VCaP (cell line): ENCODE data around the gene SH3GL1.
A peak's percentile ranks its signal among the peaks of the same experiment; 100 is the strongest.

Source experiments
- H3K27ac ChIP-seq: fragments of 450-650 bp; 2 replicates; pipeline ENCODE4 v1.5.1; 2017
- CTCF ChIP-seq: fragments of 450-650 bp; conservative IDR thresholded peaks from 2 replicates; pipeline ENCODE4 v1.5.1; 2017; ENCODE audit warnings: mild to moderate bottlenecking, moderate library complexity

Gene SH3GL1

GRCh38 chr19:4386041-4386782 is 14.1 kb downstream of the SH3GL1 start:
- H3K27ac ChIP-seq = peak overlapping the region; percentile 79; the same call in 1 of the 2 replicates
- no peak for TF ChIP-seq CTCF

GRCh38 chr19:4385291-4386040 is 14.9 kb downstream of the SH3GL1 start:
- no peak for TF ChIP-seq CTCF
- no peak overlapping the region for H3K27ac ChIP-seq

- no peak overlapping the region for H3K27ac ChIP-seq
- TF ChIP-seq CTCF = no peak
Observed at GRCh38 chr19:4380254-4380727, 20.1 kb downstream of the SH3GL1 start.

- H3K27ac ChIP-seq = no peak overlapping the region
- TF ChIP-seq CTCF = no peak
Observed at GRCh38 chr19:4379383-4380253, 20.7 kb downstream of the SH3GL1 start.

- TF ChIP-seq CTCF = no peak
- no peak overlapping the region for H3K27ac ChIP-seq
Observed at GRCh38 chr19:4378886-4379285, 21.5 kb downstream of the SH3GL1 start.

- no peak overlapping the region for H3K27ac ChIP-seq
- no peak for TF ChIP-seq CTCF
Observed at GRCh38 chr19:4376991-4377781, 23.2 kb downstream of the SH3GL1 start.
